ENCODE results near the gene CUTC.

CUTC gene

GRCh38 chr10:99785646-99786045, 53.6 kb downstream of the CUTC start:
- TF ChIP-seq CTCF (conservative IDR thresholded peaks at IDR 0.05) = no peak
- no peak overlapping the region for H3K27ac ChIP-seq

- H3K27ac ChIP-seq = no peak overlapping the region
- TF ChIP-seq CTCF (conservative IDR thresholded peaks at IDR 0.05) = no peak
Observed at GRCh38 chr10:99787311-99787710, 55.3 kb downstream of the CUTC start.

GRCh38 chr10:99787782-99788445, 55.9 kb downstream of the CUTC start:
- TF ChIP-seq CTCF (conservative IDR thresholded peaks at IDR 0.05) = no peak
- H3K27ac ChIP-seq = no peak overlapping the region

GRCh38 chr10:99788598-99789256, 56.7 kb downstream of the CUTC start:
- no peak for TF ChIP-seq CTCF (conservative IDR thresholded peaks at IDR 0.05)
- no peak overlapping the region for H3K27ac ChIP-seq

- H3K27ac ChIP-seq = no peak overlapping the region
- no peak for TF ChIP-seq CTCF (conservative IDR thresholded peaks at IDR 0.05)
Observed at GRCh38 chr10:99791831-99792230, 59.8 kb downstream of the CUTC start.

GRCh38 chr10:99793819-99794218, 61.8 kb downstream of the CUTC start:
- H3K27ac ChIP-seq = no peak overlapping the region
- no peak for TF ChIP-seq CTCF (conservative IDR thresholded peaks at IDR 0.05)

GRCh38 chr10:99796928-99797327, 64.9 kb downstream of the CUTC start:
- no peak overlapping the region for H3K27ac ChIP-seq
- TF ChIP-seq CTCF (conservative IDR thresholded peaks at IDR 0.05) = no peak

All from VCaP (cell line).